ENCODE measurements around the gene IFT80. TPM values are rescaled to one million over a fixed set of nuclear protein-coding genes. Genes with fewer than 3 reads are reported as not detected.

Gene IFT80
- total and polyA plus RNA-seq, 10 of the 15 experiments (the other 5 are each of a cell fraction or from before 2014, with no cell fraction given) = 6.5 to 21.5 (median 14.1) TPM

GRCh38 chr3:160260587-160261270 lies 138.3 kb downstream of the IFT80 start:
- CTCF ChIA-PET = no interaction called here
- no peak overlapping the region for H3K9ac ChIP-seq (ENCODE audit: control insufficient read depth, insufficient read depth, low read length)
- ATAC-seq = no peak
- BruUV-seq (replicated peaks) = no TSS peak
- H3K4me3 ChIP-seq = no peak overlapping the region
- H3K27ac ChIP-seq (ENCODE audit: control insufficient read depth, insufficient read depth) = no peak overlapping the region
- RAD21 ChIA-PET (ENCODE audit: unreplicated experiment) = interaction anchor here (1.3 kb wide), 1 partner anchor 147 kb away, joined by 3 read pairs; no protein-coding TSS in a partner anchor
- no peaks in the 10 kb centered on the region for H3K9me3 ChIP-seq (replicated peaks; ENCODE audit: control insufficient read depth, insufficient read depth, low read length)
- H3K27me3 ChIP-seq (replicated peaks in 1 of 2; ENCODE audit: control insufficient read depth in 2 of 2, insufficient read depth in 2 of 2, low read length in 1 of 2) = no peaks in the 10 kb centered on the region
- POLR2A ChIA-PET = no interaction called here
- DNase-seq (ENCODE audit: low read depth, low spot score) = no peak
- WGBS (ENCODE audit: insufficient coverage, insufficient replicate concordance, low lambda C conversion rate, missing lambda C conversion rate) = 90% methylated on average over 7 of the region's 7 CpGs
- in situ Hi-C loops (cut with MboI) = no loop called here
- no peak overlapping the region for H2AFZ ChIP-seq (ENCODE audit: control insufficient read depth, low read depth, low read length)
- SMC1A ChIA-PET (ENCODE audit: uncharacterized antibody, unreplicated experiment) = no interaction called here
- H3K4me1 ChIP-seq (ENCODE audit: control insufficient read depth, insufficient read depth, low read length) = no peaks in the 10 kb centered on the region
- no peaks in the 10 kb centered on the region for H4K20me1 ChIP-seq (ENCODE audit: control insufficient read depth, insufficient read depth)
- intact Hi-C loops (cut with micrococcal nuclease; ENCODE audit: unreplicated experiment) = no loop called here
- no peaks in the 10 kb centered on the region for H3K79me2 ChIP-seq (ENCODE audit: control insufficient read depth, insufficient read depth, low read length)
- no peak overlapping the region for H3K4me2 ChIP-seq (ENCODE audit: control insufficient read depth, insufficient read depth)
- H3K36me3 ChIP-seq (ENCODE audit: control insufficient read depth in 2 of 2, insufficient read depth in 2 of 2, low read length in 1 of 2) = no peaks in the 10 kb centered on the region
- no peak for FAIRE-seq
- TF ChIP-seq CUX1 (IDR thresholded peaks at IDR 0.05; ENCODE audit: insufficient replicate concordance, low read depth, low read length) = no peak
- no peak for TF ChIP-seq BRCA1 (IDR thresholded peaks at IDR 0.05; ENCODE audit: low read depth, low read length)
- no peak for TF ChIP-seq ZBTB33 (IDR thresholded peaks at IDR 0.05)
- no peak for TF ChIP-seq ZNF24 (IDR thresholded peaks at IDR 0.05)
- no peak for TF ChIP-seq TCF3 (IDR thresholded peaks at IDR 0.05; ENCODE audit: borderline replicate concordance, insufficient read depth, low read depth, low read length)
- TF ChIP-seq NKRF (conservative IDR thresholded peaks at IDR 0.05) = no peak
- no peak for TF ChIP-seq PAX5 (IDR thresholded peaks at IDR 0.05; ENCODE audit: borderline replicate concordance, low read depth, low read length)
- TF ChIP-seq NFIC (IDR thresholded peaks at IDR 0.05; ENCODE audit: low read depth, low read length) = no peak
- no peak for TF ChIP-seq ZNF687 (IDR thresholded peaks at IDR 0.05)
- no peak for TF ChIP-seq KAT2A (conservative IDR thresholded peaks at IDR 0.05; ENCODE audit: control insufficient read depth, low read depth, low read length)

Measured in GM12878 (cell line).